Endodermal cell (in vitro differentiated cells): ENCODE data around the gene CCSER1. TPM values are rescaled to one million over a fixed set of nuclear protein-coding genes. Genes with fewer than 3 reads are reported as not detected.
"Not testable (repeated sequence)": the region's sequence is repeated elsewhere in the genome, so short reads cannot be mapped to it uniquely, and the experiment has no call there.

Experiments
- DNase-seq: peaks from one replicate; pipeline ENCODE4 v3.0.0-alpha.2; 2017
- H3K27ac ChIP-seq: 2 replicates; pipeline ENCODE4 v1.5.1; 2013; ENCODE audit warnings: mild to moderate bottlenecking, low read depth, low read length, moderate library complexity
- H3K27me3 ChIP-seq: 2 replicates; pipeline ENCODE4 v1.6.1; 2013; ENCODE audit warnings: mild to moderate bottlenecking, low read length, moderate library complexity; ENCODE audit not compliant: insufficient read depth, control insufficient read depth, poor library complexity, severe bottlenecking
- H3K36me3 ChIP-seq: 2 replicates; pipeline ENCODE4 v1.7.0; 2013; ENCODE audit warnings: mild to moderate bottlenecking, low read length, moderate library complexity; ENCODE audit not compliant: control insufficient read depth, insufficient read depth
- H3K4me1 ChIP-seq: one replicate; pipeline ENCODE4 v1.7.0; 2013; ENCODE audit warnings: low read length; ENCODE audit not compliant: control insufficient read depth, insufficient read depth
- H3K4me3 ChIP-seq: 2 replicates; pipeline ENCODE4 v1.5.1; 2013; ENCODE audit warnings: mild to moderate bottlenecking, low read length, moderate library complexity
- H3K9ac ChIP-seq: 2 replicates; pipeline ENCODE4 v1.6.1; 2013; ENCODE audit warnings: mild to moderate bottlenecking, low read length, moderate library complexity; ENCODE audit not compliant: poor library complexity, severe bottlenecking; ENCODE audit errors: extremely low read depth
- H3K9me3 ChIP-seq: 2 replicates; pipeline ENCODE4 v1.6.1; 2013; ENCODE audit warnings: mild to moderate bottlenecking, low read length, moderate library complexity; ENCODE audit not compliant: control insufficient read depth
- H3K27ac Mint-ChIP-seq: 2 replicates; pipeline ENCODE4 v1.8.0; 2020; ENCODE audit warnings: mixed read lengths
- H3K27me3 Mint-ChIP-seq: 2 replicates; pipeline ENCODE4 v1.8.0; 2021; ENCODE audit warnings: mild to moderate bottlenecking, mixed read lengths; ENCODE audit not compliant: insufficient read depth
- H3K36me3 Mint-ChIP-seq: 2 replicates; pipeline ENCODE4 v1.8.0; 2020; ENCODE audit warnings: low read depth, mixed read lengths
- H3K4me1 Mint-ChIP-seq: 2 replicates; pipeline ENCODE4 v1.8.0; 2020; ENCODE audit warnings: mixed read lengths
- H3K4me3 Mint-ChIP-seq: 2 replicates; pipeline ENCODE4 v1.8.0; 2020; ENCODE audit warnings: mild to moderate bottlenecking, moderate library complexity, mixed read lengths
- H3K9me3 Mint-ChIP-seq: 2 replicates; pipeline ENCODE4 v1.8.0; 2020; ENCODE audit warnings: mild to moderate bottlenecking, mixed read lengths
- WGBS, 2 experiments: methylation state at CpG; one replicate each; pipeline versions ENCODE4 v1.1.5 to v1.1.7; 2013; ENCODE audit warnings: missing lambda C conversion rate in 2 of 2, mixed read lengths in 1 of 2; ENCODE audit not compliant: insufficient coverage in 1 of 2, insufficient read length in 1 of 2; 5-methylcytosine and 5-hydroxymethylcytosine counted together
- total RNA-seq, 2 donors: library from RNA; stranded (reverse); fragmentation: NEBNext Ultra II Directional in 1 of 2; extraction: Animal tissue kit (Norgen Biotek cat#: 25700) in 1 of 2; gene quantifications; 2 replicates in 1 of 2; 3 replicates in 1 of 2; pipeline ENCODE4 v1.2.1, GENCODE V29; 2021
- TF ChIP-seq, protein P1 (sequence below): fragments of 200-600 bp; sonication (generic); conservative IDR thresholded peaks from 2 replicates; pipeline ENCODE4 v1.5.0; 2021; ENCODE audit warnings: antibody characterized with exemption, mild to moderate bottlenecking

CCSER1 gene
- total RNA-seq, 2 donors from 2014 or later = 1.1 to 2.2 TPM

DNA sequence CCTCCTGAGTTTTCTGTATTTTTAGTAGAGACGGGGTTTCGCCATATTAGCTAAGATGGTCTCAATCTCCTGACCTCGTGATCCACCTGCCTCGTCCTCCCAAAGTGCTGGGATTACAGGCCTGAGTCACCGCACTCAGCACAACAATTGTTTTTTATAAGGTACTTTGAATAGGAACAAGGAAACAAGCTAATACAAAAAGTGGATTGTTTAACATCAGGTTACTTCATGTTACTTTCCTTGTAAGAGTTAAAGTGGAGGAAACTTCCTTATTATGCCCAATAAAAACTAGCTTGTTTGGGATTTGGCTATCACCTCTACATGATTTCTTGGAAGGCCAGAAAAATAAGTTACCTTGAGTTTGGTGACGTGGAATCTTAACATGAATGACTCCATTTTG lies 698.7 kb downstream of the CCSER1 start:
- Histone ChIP-seq H3K27ac (no peak overlapping the region), H3K4me1 (no peaks in the 10 kb centered on the region), H3K4me3 (no peak overlapping the region), H3K9me3 (no peaks in the 10 kb centered on the region), H3K9ac (no peak overlapping the region), H3K36me3 (no peaks in the 10 kb centered on the region), H3K27me3 (no peaks in the 10 kb centered on the region)
- Mint-ChIP-seq H3K27me3 (no peaks in the 10 kb centered on the region), H3K4me1 (no peaks in the 10 kb centered on the region), H3K4me3 (no peak overlapping the region), H3K27ac (no peak overlapping the region), H3K36me3 (no peaks in the 10 kb centered on the region), H3K9me3 (no peaks in the 10 kb centered on the region)
- TF ChIP-seq, protein P1, sequence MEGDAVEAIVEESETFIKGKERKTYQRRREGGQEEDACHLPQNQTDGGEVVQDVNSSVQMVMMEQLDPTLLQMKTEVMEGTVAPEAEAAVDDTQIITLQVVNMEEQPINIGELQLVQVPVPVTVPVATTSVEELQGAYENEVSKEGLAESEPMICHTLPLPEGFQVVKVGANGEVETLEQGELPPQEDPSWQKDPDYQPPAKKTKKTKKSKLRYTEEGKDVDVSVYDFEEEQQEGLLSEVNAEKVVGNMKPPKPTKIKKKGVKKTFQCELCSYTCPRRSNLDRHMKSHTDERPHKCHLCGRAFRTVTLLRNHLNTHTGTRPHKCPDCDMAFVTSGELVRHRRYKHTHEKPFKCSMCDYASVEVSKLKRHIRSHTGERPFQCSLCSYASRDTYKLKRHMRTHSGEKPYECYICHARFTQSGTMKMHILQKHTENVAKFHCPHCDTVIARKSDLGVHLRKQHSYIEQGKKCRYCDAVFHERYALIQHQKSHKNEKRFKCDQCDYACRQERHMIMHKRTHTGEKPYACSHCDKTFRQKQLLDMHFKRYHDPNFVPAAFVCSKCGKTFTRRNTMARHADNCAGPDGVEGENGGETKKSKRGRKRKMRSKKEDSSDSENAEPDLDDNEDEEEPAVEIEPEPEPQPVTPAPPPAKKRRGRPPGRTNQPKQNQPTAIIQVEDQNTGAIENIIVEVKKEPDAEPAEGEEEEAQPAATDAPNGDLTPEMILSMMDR = no peak
- 83 to 97% methylated on average over 5 to 6 of the region's 6 CpGs for WGBS, 2 experiments
- DNase-seq = no peak

DNA sequence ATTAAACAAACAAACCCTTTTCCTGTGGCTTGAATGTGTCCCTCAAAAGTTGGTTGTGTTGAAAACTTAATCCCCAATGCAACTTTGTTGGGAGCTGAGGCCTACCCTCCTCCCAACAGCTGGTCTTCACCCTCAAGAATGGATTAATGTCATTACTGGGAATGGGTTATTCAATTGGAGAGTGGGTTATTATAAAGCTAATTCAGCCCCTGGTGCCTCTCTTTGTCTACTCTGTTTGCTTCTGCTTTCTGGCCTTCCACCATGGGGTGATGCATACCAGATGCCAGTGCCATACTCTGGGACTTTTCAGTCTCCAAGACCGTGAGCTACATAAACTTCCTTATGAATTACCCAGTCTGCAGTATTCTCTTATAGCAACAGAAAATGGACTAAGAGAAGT lies 706.5 kb downstream of the CCSER1 start:
- Mint-ChIP-seq H3K27me3 (no peaks in the 10 kb centered on the region), H3K9me3 (no peaks in the 10 kb centered on the region), H3K27ac (no peak overlapping the region), H3K4me1 (no peaks in the 10 kb centered on the region), H3K36me3 (no peaks in the 10 kb centered on the region), H3K4me3 (no peak overlapping the region)
- 72% methylated on average over 1 of the region's 1 CpG; no CpG with 5 or more reads in 1 of the 2 experiments for WGBS, 2 experiments
- TF ChIP-seq, protein P1 = no peak
- Histone ChIP-seq H3K4me1 (no peaks in the 10 kb centered on the region), H3K27ac (no peak overlapping the region), H3K9me3 (no peaks in the 10 kb centered on the region), H3K27me3 (no peaks in the 10 kb centered on the region), H3K36me3 (no peaks in the 10 kb centered on the region), H3K9ac (no peak overlapping the region), H3K4me3 (no peak overlapping the region)
- DNase-seq = no peak

DNA sequence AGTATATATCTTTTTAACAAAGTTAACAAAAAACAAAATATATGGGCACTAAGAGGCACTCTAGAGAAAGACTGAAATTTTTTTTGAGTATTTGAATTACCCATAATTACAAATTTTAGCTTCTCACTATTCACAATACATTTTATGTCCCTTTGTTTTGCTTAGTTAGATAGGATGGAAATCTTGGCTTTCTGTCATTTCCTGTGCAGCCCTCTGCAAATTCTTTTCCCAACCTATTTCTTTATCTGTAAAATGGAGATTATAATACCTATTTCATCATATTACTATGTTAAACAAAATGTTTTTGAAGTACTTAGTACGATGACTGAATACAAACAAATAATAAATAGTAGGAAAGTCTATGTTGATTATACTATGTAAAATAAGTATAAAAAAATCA lies 710.0 kb downstream of the CCSER1 start:
- no peak overlapping the region for H3K4me3 ChIP-seq
- no peaks in the 10 kb centered on the region for H3K36me3 ChIP-seq
- DNase-seq = no peak
- Mint-ChIP-seq H3K4me3 (no peak overlapping the region), H3K4me1 (no peaks in the 10 kb centered on the region), H3K36me3 (no peaks in the 10 kb centered on the region), H3K9me3 (no peaks in the 10 kb centered on the region), H3K27ac (no peak overlapping the region), H3K27me3 (no peaks in the 10 kb centered on the region)
- no peak overlapping the region for H3K27ac ChIP-seq
- H3K27me3 ChIP-seq = no peaks in the 10 kb centered on the region
- H3K9me3 ChIP-seq = no peaks in the 10 kb centered on the region
- TF ChIP-seq, protein P1 = no peak
- 100% methylated on average over 1 of the region's 1 CpG; no CpG with 5 or more reads in 1 of the 2 experiments for WGBS, 2 experiments
- H3K9ac ChIP-seq = no peak overlapping the region
- no peaks in the 10 kb centered on the region for H3K4me1 ChIP-seq

DNA sequence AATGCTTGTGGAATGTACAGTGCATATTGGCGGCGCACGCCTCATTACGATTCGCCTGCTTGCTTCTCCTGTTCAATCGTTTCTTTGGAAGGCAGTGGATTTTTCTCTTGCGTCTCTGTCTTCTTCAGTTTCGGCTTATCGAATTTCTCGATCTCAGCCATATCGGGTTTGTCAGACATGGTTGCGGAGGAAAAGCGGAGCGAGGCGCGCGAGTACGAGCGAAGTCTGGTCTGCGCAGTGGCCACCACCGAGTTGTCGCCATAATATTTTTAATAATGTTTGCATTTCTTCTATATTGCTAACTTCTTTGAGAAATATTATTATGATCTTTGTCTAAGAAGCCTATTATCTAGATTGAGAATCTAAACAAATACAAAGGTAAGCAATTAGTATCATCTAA lies 711.7 kb downstream of the CCSER1 start:
- 97% methylated on average over 16 of the region's 22 CpGs; no CpG with 5 or more reads in 1 of the 2 experiments for WGBS, 2 experiments
- H3K36me3 ChIP-seq, H3K4me3 ChIP-seq: not testable (repeated sequence)

More for the DNA sequence above, 711.7 kb downstream of the CCSER1 start:
- not testable (repeated sequence) for H3K4me3 Mint-ChIP-seq, DNase-seq, H3K4me1 Mint-ChIP-seq, H3K9me3 Mint-ChIP-seq, H3K27me3 ChIP-seq, H3K9me3 ChIP-seq, H3K27ac Mint-ChIP-seq, H3K4me1 ChIP-seq, H3K9ac ChIP-seq, H3K27ac ChIP-seq, H3K27me3 Mint-ChIP-seq, H3K36me3 Mint-ChIP-seq
